GM21447 (cell line): ENCODE measurements around the gene RNF6.
"Not testable (repeated sequence)": the region's sequence is repeated elsewhere in the genome, so short reads cannot be mapped to it uniquely, and the experiment has no call there.

Experiments
- ATAC-seq: cut with Tn5 transposase; IDR thresholded peaks from one replicate; pipeline ENCODE4 v1.9.1; 2021; ENCODE audit not compliant: unreplicated experiment

The RNF6 gene

DNA sequence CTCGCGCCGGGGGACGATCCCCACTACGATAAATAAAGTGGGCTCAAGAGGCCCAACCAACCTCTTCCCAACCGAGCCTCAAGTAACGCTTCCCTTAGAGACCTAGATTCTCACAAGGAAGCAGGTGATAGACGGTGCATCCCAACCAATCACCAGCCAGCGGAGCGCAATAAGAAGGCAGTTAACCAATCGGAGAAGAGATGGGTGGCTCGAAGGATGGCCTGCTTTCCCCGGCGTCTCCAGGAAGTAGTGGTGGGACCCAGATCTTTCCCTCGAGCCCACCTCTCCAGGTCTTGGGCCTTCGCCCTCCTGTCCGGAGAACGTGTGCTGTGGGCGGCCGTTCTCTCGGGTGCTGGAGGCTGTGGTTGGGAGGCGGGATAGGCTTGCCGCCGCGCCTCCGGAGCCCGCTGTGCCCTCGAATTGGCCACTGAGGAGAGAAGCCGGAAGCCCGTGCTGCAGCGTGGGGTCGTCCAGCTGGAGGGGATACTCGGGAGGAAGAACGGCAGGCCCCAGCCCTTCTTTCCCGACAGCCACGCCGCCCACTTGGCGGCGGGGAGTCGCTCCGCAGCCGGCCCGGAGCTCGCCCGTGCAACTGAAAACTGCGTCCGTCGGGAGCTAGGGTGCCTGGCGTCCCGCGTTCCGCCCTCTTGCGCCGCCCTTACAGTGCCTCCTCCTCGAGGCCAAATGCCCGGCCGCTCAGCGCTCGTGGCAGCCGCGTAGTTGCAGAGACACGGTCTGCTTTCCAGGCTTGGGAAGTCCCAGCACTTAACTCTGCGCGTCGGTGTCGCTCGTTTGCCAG, at the start of gene RNF6:
RNF6 (minus strand) TSS at position 594 of the 799 bp plus-strand sequence. CDS start 2,665 bp downstream, outside the sequence.
- ATAC-seq = peak; percentile 97

DNA sequence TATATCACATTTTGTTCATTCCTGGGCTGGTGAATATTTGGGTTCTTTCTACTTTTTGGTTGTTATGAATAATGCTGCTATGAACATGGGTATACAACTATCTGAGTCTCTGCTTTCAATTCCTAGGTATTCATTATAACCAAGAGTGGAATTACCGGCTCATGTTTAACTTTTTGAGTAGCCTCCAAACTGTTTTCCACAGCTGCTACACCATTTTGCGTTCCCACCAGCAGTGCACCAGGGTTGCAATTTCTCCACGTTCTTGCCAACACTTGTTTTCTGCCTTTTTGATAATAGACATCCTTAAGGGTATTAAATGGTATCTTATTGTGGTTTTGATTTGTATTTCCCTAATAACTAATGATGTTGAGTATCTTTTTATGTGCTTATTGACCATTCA, 48.6 kb upstream of the RNF6 start:
- no peak for ATAC-seq

DNA sequence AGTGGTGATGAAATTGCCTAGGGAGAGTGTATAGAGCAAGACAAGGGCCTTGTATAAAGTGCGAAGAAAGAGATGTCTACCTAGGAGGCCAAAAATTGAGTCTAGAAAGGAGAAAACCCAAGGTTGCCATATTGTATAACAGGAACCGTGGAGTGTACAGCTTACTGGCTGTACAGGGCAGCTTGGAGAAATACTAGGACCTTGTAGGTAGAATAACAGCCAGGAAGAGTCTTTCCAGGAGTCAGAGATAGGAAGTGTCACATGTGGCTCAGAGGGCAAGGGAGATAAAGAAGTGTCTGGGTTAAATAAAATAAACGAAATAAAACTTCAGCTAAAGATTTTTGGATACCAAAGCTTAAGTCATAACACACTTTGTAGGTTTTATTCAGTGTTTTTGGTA, 44.2 kb upstream of the RNF6 start:
- no peak for ATAC-seq

DNA sequence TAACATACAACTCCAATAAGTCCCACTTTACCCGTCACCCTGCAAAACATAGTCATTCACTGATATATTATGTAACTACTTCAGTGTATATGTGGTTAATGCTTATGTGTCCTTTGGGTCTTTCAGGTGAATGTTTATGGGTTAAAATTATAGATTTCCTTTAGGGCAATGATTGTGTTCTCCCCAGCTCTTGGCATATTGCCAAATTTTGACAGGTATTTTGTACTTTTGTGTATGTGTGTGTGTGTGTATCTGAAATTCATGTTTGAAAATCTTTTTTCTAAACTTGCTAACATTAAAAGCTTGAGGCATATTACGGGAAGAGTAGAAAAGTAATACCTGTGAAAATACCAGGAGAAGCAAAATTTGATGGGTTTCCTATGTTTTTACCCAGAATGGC, 40.0 kb upstream of the RNF6 start:
- no peak for ATAC-seq

DNA sequence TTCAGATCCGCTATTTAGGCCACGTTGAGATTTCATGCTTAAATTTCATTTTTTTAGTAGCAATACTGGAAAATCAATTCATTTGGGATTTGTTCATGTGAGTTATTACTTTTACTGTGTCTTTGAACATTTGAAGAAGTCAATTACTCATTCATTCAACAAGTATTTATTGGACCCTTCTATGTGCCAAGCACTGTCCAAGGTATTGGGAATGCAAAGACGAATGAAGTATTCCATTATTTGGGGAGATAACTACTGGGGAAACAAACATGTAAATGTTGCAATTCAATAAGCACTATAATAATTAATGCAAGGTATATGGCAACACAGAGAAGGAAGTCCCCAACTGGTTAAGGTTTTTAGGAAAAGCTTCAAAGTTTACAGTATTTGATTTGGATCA, 37.5 kb upstream of the RNF6 start:
- no peak for ATAC-seq

DNA sequence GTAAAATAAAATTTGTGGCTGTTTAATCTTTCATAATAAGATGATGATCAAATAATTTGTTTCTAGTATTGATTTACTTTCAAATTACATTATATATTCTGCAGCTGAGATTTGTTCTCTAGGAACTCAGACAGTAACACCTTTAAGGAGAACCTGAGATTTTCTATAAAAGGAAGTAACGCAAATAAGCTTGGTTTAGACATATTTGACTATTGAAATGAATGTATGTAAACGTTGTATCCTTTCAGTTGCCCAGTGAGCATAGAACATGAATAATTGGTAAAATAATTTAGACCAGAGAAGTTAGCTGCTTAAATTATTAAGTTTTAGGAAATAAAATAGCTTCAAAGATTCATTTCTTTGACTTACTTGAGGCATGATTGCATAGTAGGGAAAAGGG, 34.9 kb upstream of the RNF6 start:
- ATAC-seq = no peak

DNA sequence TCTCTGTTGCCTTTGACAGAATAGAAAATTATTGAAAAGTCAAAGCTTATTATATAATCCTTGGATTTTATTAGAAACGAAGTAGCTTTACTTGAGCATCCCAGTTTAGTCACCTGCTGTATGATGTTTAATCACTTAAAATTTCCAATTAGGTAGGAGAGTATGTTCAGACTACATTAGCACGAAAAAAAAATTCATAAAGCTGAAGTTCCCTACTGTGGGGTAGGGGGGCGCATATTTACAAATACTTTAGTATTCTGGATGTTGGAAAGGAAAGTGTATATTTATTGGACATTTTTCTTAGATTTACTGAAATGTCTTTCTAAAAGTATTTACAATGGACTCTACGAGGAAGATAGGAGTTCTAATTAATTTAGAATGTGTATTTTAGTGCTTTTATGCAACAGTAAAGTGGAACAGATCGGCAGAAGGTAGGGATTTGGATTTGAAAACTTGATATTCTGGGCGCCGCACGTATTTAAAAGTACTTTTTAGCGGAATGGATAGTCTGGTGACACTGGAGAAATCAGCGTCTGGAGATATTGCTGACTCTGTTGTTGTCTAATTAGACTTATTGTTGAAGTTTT, 33.7 kb upstream of the RNF6 start:
- ATAC-seq = no peak

DNA sequence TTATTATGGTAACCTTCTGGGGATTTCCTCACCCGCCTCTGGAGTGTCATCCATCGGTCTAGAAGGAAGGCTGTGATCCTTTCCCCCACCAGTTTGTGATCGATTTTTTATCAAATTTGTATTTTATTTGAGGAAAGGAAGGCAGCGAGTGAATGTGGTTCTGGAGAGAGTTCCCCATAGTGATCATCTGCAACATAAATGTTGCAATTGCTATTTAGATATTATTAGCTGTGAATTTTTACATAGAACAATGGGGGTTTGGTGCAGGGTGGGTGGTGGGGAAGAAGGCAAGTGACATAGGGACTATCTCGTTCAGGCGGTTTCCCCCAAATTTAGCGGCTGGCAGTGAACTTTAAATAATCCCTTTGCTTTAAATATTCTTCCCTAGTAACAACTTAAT, 33.0 kb upstream of the RNF6 start:
- no peak for ATAC-seq

DNA sequence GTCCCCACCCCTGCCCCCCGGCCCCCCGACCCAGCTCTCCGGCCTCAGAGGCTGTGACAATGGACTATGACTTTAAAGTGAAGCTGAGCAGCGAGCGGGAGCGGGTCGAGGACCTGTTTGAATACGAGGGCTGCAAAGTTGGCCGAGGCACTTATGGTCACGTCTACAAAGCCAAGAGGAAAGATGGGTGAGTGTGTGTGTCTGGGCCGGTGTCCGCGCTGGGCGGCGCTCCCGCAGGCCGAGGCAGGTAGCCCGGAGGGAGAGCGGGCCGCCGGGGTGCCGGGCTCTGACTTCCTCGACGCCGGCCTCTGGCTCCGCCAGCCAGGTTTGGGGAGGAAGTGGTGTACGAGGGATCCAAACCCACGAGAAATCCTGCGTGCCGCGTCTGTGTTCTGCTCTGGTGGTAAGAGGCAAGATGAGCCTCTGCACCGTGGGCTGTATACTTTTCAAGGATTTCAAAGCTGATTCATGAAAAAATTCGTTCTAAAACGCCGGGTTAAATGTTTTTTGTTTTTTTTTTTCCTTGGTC, 32.5 kb upstream of the RNF6 start:
- peak; percentile 33 for ATAC-seq

DNA sequence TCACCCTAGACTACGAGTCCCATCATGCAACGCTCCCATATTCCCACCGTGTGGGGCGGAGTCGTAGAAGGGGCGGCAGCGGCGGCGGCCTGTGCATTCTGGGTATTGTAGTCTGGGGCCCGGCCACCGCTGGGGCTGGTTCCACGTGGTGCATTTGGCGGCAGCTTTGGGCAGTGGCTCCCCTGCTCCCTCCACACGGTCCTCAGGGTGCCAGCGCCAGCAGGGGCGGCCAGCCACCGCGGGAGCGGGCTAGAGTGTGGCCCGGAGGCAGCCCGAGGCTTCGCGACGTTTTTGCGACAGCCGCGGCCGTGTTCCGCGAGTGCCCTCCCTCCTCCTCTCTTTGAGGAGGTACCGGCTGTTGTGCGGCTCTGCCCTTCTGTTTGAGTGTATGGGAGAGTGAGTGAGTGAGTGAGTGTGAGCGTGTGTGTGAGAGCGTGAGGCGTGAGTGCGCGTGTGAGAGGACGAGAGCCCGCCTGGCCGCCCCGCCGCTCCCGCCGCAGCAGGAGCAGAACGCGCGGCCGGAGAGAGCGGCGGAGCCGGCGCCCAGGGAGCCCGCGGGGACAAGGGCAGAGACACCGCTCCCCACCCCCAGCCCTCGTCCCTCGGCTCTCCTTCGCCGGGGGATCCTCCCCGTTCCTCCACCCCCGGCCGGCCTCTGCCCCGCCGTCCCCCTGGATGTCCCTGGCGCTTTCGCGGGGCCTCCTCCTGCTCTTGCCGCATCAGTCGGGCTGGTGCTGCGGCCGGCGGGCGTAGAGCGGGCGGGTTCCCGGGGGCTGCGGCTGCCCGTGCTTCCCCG, 31.9 kb upstream of the RNF6 start, which contains the start of gene CDK8:
CDK8 (plus strand) TSS at position 343 of the 796 bp plus-strand sequence. CDS start 513 bp downstream, outside the sequence.
- peak; percentile 84 for ATAC-seq

DNA sequence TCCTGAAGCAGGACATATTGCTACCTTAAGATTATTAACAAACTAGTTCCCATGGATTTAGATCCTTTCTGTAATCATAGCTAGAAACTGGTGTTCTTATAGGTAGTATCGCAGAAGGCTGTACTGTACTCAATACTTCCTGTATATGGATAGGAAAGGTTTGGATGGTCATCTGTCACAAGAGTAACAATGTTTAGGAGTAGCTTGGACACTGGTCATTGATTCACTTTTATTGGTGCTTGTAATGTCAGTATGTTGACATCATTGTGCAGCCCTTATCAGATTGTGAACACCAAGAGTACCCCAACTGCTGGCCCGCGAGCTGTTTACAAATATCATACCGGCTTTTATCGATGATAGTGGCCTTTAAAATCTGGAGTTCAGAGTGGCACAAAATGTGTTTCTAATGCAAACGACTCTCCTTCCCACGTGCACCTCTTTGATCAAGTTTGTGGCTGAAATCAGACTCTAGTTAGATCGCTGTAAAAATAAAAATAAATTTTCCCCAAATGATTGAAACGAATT, 31.2 kb upstream of the RNF6 start:
- ATAC-seq = no peak

DNA sequence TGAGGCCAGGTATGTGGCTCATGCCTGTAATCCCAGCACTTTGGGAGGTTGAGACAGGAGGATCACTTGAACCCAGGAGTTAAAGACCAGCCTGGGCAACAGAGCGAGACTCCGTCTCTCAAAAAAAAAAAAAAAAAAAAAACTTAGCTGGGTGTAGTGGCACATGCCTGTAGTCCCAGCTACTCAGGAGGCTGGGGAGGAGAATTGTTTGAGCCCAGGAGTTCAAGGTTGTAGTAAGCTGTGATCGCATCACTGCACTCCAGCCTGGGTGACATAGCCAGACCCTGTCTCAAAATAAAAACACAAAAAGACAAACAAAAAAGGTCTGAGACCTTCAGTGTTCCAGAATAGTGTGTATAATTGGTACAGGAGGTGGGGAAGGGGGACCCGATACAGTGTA, 29.9 kb upstream of the RNF6 start:
- ATAC-seq = not testable (repeated sequence)

DNA sequence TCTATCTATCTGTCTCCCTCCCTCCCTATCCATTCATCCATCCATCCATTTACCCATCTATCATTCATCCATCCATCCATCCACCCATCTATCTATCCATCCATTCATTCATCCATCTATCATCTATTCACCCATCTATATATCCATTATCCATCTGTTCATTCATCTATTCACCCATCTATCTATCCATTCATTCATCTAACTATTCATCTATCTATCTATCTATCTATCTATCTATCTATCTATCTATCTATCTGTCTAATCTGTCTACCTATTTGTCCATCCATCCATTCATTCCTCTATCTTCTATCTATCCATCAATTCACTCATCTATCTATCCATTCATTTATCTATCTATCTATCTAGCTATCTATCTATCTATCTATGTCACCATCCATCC, 27.4 kb upstream of the RNF6 start:
- ATAC-seq = no peak

DNA sequence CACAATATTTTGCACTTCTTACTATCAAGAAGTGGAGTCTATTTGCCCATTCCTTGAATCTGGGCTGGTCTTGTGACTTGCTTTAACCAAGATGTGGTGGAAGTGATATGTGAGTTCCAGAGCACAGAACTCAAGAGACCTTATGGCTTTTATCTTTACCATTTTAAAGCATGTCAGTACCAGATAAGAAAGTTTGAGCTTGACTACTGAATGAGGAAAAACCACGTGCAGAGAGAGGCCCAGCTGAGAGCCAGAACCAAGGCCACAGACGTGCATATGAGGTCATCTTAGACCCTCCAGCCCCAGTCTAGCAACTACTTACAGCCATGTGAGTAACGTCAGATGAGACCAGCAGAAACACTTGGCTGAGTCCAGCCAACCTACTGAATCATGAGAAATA, 25.5 kb upstream of the RNF6 start:
- ATAC-seq = no peak

DNA sequence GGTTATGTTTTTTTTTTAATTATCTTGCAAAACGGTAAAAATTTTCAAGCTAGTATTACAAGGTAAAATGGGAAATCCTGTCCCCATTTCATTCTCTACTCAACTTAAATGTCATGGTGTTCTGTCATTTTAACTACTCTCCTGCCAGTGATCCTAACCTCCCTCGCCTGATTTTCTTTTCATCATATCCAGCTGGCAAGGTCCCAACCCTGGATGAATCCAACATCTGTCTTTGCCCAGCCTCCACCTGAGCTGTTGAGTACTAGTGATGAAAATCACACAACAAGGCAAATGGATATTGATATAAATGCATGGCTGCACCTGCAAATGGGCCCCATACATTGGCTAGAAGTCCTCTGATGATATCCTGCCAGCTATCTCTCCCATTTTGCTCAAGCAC, 24.9 kb upstream of the RNF6 start:
- no peak for ATAC-seq

DNA sequence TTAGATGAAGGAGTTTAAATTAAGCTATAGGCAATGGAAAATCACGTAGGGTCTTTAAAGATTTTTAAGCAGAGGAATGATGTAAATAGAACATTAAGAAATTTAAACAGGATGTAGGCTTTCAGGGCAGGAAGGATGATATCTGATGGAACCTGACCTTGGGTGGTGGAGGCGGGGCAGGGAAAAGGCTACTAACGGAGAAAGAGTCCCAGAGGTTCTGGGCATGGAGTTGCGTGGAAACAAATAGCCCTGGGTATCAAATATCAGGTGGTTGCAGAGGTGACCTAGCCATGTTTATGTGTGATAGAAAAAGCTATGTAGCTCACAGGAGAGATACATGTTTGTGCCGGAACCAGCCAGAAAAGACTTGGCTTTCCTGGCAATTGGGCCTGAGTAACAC, 24.0 kb upstream of the RNF6 start:
- ATAC-seq = no peak

DNA sequence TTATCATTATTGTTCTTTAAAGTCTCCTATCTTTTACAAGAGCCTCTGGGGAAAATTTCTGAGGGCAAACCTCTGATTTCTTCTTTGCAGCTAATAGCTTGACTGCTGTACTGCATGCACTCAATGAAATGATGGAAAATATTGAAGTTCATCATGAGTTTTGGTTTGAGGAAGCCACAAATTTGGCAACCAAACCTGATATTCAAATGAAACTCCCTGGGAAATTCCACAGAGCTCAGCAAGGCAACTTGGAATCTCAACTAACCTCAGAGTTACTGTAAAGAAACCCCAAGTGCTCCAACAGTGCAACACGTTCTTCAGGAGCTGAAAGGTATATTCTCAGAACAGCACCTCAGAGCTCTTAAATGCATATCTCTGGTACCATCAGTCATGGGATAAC, 14.2 kb upstream of the RNF6 start:
- no peak for ATAC-seq

DNA sequence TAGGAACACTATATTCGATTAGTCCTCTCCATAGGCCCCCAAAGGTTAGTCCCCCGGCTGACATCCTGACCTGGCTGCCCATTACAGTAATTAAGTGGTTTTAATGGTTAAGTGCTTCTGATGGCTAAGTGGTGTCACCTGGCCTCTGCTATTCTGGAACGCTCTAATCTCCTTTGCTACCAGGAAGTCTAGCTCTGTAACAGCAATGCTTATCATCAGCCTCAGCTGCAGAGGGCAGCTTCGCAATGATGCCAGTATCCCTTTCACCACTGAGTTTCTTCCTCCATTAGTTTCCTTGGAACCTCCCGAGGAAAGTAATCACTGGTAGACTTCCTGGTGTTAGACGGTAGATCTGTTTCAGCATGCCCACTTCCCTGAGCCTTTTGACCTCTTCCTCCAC, 8.6 kb upstream of the RNF6 start:
- ATAC-seq = no peak

DNA sequence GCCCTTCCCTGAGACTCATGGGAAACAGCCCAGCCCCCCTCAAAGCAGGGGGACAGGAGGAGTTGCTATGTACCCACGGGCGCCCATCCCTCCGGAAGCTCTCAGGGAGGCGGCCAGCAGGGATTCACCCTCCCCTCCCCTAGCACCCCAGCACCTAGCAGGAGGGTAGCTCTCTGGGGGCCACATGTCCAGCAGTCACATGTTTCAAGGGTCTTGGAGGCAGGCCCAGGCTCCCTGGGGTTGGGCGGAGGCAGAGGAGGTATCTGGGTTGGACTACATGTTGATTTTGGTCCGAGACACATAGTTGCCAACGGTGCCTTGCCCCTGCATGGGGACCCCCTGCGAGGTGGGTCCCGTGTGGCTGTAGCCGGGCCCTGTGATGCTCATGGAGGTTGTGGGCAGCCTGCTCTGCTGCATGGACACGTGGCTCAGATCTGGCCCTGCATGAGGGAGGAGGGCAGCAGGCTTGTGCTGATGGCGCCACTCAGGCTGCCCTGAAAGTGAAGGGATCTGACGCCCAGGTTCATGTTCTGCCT, 7.0 kb upstream of the RNF6 start:
- no peak for ATAC-seq

DNA sequence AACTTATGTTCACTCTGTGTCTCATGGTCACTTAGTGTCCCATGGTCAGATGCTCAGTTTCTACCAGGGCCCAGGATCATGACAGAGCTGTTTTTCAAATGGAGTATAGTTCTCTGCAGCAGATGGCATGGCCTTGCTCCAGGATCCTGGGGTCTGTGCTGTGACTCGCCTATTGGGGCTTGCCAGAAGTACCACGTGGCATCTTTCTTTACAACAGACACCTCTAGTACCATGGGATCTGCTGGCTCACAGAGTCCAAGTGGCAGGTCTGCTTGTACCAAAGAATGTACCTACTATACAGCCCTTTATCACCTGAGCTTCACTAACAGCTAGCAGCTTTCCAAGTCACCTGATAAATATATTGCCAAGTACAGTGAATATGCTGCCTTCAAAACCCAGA, 6.0 kb upstream of the RNF6 start:
- ATAC-seq = no peak
